GM19238 (cell line): ENCODE data around the gene TST.

ENCODE experiments used
- DNase-seq: peaks from one replicate; pipeline ENCODE4 v3.0.0; 2011; ENCODE audit warnings: low spot score; ENCODE audit not compliant: insufficient read length

The TST gene

GRCh38 chr22:37019309-37020191 is at the start of gene TST, which contains the start of gene MPST:
TST (minus strand) TSS chr22:37019447; CDS start chr22:37018732, 715 bp downstream.
MPST (plus strand) TSS chr22:37019742; CDS start chr22:37019837, 95 bp downstream.
- peak; percentile 80 for DNase-seq

GRCh38 chr22:37068859-37069258 is 49.6 kb upstream of the TST start:
- no peak for DNase-seq

GRCh38 chr22:37067428-37067827 is 48.2 kb upstream of the TST start:
- DNase-seq, result no peak

- DNase-seq, result no peak
These were observed 46.7 kb upstream of the TST start for GRCh38 chr22:37065961-37066360.

- DNase-seq, result no peak
These were observed 45.9 kb upstream of the TST start for GRCh38 chr22:37065180-37065579.

- DNase-seq, result no peak
These were observed 45.3 kb upstream of the TST start for GRCh38 chr22:37064553-37064952.

GRCh38 chr22:37063431-37064420 is 44.5 kb upstream of the TST start:
- DNase-seq, result no peak

- no peak for DNase-seq
These were observed 43.6 kb upstream of the TST start for GRCh38 chr22:37062702-37063381.

GRCh38 chr22:37062376-37062675 is 43.1 kb upstream of the TST start:
- no peak for DNase-seq

GRCh38 chr22:37061611-37062375 is 42.5 kb upstream of the TST start:
- DNase-seq, result no peak

- DNase-seq, result no peak
These were observed 41.8 kb upstream of the TST start for GRCh38 chr22:37060801-37061610.

GRCh38 chr22:37059876-37060449 is 40.7 kb upstream of the TST start:
- DNase-seq, result no peak

- DNase-seq, result no peak
These were observed 39.9 kb upstream of the TST start for GRCh38 chr22:37058917-37059701.

GRCh38 chr22:37057796-37058510 is 38.7 kb upstream of the TST start:
- no peak for DNase-seq

GRCh38 chr22:37057226-37057625 is 38.0 kb upstream of the TST start:
- no peak for DNase-seq

- DNase-seq, result no peak
These were observed 37.0 kb upstream of the TST start for GRCh38 chr22:37056246-37056645.

- DNase-seq, result no peak
These were observed 35.5 kb upstream of the TST start for GRCh38 chr22:37054600-37055365.

GRCh38 chr22:37054056-37054395 is 34.8 kb upstream of the TST start:
- DNase-seq, result no peak
